ENCODE data around the gene SLC35F1.
"Not testable (repeated sequence)": the region's sequence is repeated elsewhere in the genome, so short reads cannot be mapped to it uniquely, and the experiment has no call there.

Gene SLC35F1

DNA sequence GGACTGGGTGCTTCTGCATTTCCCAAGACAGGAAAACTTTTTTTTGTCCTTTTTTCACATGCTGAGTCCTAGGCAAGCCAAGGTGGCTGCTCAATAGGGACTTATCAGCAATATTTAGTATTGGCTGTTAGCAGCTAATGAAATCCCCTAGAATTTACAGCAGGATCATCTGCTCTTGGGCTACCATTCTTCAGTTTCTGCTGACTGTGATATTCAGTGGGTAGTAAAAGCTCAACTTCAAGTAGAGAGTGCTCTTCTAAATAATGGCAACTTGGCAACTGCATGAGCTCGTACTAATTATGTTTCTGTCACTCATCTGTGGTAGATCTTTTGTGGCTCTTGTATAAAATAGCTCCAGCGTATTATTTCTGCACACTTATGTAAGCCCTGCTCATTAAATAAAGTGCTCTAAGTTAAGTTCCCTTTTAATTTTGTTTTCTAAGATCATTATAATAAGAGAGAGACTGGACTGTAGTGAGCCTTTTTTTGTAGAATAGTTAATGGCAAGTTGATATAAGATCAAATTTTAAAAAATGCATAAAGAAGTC is 110.3 kb downstream of the SLC35F1 start:
- H3K4me3 ChIP-seq (ENCODE audit: low read depth, low read length), result no peak overlapping the region
- no peak for DNase-seq (ENCODE audit: low read depth)
- no peak for TF ChIP-seq CTCF (IDR thresholded peaks at IDR 0.05; ENCODE audit: low read depth, low read length, missing control alignments)

- DNase-seq (ENCODE audit: low read depth), result no peak
- no peak overlapping the region for H3K4me3 ChIP-seq (ENCODE audit: low read depth, low read length)
- no peak for TF ChIP-seq CTCF (IDR thresholded peaks at IDR 0.05; ENCODE audit: low read depth, low read length, missing control alignments)
Observed at GRCh38 chr6:118023771-118024170, 116.7 kb downstream of the SLC35F1 start.

DNA sequence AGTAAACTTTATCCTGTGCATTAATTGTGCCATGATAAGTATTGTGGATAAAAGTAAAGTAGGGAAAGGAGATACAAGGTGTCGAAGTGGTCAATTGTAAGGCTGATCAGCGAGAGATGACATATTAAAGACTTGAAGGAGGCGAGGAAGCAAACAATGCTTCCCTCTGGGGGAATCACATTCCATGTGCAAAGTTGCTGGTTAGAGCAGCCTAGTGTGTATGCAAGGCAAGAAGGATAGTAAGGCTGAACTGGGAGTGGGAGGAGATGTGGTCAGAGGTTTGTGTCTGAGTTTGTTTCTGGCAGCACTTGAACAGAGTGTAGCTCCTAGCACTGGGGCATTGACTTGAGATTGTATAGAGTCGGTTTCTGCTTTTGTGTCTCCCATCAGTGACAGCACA is 122.9 kb downstream of the SLC35F1 start:
- TF ChIP-seq CTCF (IDR thresholded peaks at IDR 0.05; ENCODE audit: low read depth, low read length, missing control alignments), result no peak
- no peak overlapping the region for H3K4me3 ChIP-seq (ENCODE audit: low read depth, low read length)
- no peak for DNase-seq (ENCODE audit: low read depth)

- not testable (repeated sequence) for H3K4me3 ChIP-seq (ENCODE audit: low read depth, low read length); DNase-seq (ENCODE audit: low read depth)
Observed at GRCh38 chr6:118037479-118037878, 130.4 kb downstream of the SLC35F1 start.

DNA sequence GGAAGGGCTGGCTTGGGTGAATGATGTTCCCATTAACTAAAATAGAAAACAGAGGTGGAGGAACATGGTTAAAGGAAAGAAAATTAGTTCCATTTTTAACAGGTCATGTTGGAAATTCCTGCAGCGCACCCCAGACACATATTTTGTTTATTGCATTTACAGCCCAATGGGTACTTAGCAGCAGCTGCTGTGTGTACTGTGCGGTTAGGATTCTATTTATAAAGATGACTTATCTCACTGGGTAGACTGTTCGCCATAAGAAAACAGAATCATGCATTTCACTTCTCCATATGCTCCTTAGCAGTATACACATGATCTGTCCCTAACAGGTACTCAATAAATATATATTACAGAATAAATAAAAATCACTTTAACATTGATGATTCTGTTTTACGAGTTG is 135.8 kb downstream of the SLC35F1 start:
- TF ChIP-seq CTCF (IDR thresholded peaks at IDR 0.05; ENCODE audit: low read depth, low read length, missing control alignments), result no peak
- no peak for DNase-seq (ENCODE audit: low read depth)
- H3K4me3 ChIP-seq (ENCODE audit: low read depth, low read length), result no peak overlapping the region

DNA sequence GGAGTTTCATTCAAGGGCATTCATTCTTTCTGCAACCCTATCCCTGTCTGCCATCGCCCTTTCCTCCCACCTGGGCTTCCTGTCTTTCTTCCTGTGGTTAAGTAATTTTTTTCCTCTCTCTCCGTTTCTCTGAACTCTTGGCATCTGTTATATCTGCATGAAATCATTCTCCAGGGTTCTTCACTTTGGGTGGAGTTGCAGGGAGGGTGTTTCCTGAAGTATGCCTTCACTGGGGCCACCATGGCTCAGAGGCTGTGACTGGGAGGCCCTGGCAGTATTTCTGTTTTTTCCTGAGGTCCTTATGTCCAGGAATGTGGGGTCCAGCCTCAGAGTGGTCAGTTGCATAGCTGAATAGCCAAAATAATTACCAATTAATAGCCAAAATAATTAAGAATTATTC is 137.2 kb downstream of the SLC35F1 start:
- no peak overlapping the region for H3K4me3 ChIP-seq (ENCODE audit: low read depth, low read length)
- no peak for DNase-seq (ENCODE audit: low read depth)
- TF ChIP-seq CTCF (IDR thresholded peaks at IDR 0.05; ENCODE audit: low read depth, low read length, missing control alignments), result no peak

DNA sequence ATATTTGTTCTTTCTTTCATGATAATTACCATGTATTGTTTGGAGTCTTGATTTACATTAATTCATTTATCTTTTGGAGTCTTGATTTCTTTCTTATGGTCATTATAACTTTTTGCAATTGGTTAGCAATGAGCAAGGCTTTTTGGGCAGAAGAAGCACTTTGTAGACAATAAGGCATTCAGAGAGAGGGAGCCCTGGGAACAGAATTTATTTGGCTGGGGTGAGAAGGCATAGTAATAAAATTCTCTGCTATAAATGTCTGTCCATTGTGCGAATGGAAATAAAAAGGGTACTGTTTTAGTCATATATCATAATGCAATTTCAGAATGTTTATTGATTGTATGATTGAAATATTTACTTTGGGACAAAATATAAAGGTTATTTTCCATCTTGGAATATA is 147.0 kb downstream of the SLC35F1 start:
- TF ChIP-seq CTCF (IDR thresholded peaks at IDR 0.05; ENCODE audit: low read depth, low read length, missing control alignments), result no peak
- DNase-seq (ENCODE audit: low read depth), result no peak
- no peak overlapping the region for H3K4me3 ChIP-seq (ENCODE audit: low read depth, low read length)
